Measurements from ENCODE around the gene ARHGAP10.

Gene ARHGAP10

GRCh38 chr4:148053298-148054003 lies 321.6 kb downstream of the ARHGAP10 start:
- DNase-seq, result no peak

GRCh38 chr4:148054275-148054674 lies 322.4 kb downstream of the ARHGAP10 start:
- no peak for DNase-seq

- no peak for DNase-seq
These were observed 324.0 kb downstream of the ARHGAP10 start for GRCh38 chr4:148055844-148056243.

GRCh38 chr4:148056879-148057278 lies 325.0 kb downstream of the ARHGAP10 start:
- no peak for DNase-seq

- no peak for DNase-seq
These were observed 325.6 kb downstream of the ARHGAP10 start for GRCh38 chr4:148057516-148057915.

GRCh38 chr4:148057984-148058859 lies 326.3 kb downstream of the ARHGAP10 start:
- no peak for DNase-seq

GRCh38 chr4:148059617-148060180 lies 327.8 kb downstream of the ARHGAP10 start:
- no peak for DNase-seq

GRCh38 chr4:148060264-148061140 lies 328.6 kb downstream of the ARHGAP10 start:
- no peak for DNase-seq

GRCh38 chr4:148061141-148061481 lies 329.2 kb downstream of the ARHGAP10 start:
- DNase-seq, result no peak

GRCh38 chr4:148061795-148062194 lies 329.9 kb downstream of the ARHGAP10 start:
- no peak for DNase-seq

- no peak for DNase-seq
These were observed 330.5 kb downstream of the ARHGAP10 start for GRCh38 chr4:148062301-148062950.

- DNase-seq, result no peak
These were observed 332.6 kb downstream of the ARHGAP10 start for GRCh38 chr4:148064451-148064850.

- no peak for DNase-seq
These were observed 333.2 kb downstream of the ARHGAP10 start for GRCh38 chr4:148065075-148065474.

- no peak for DNase-seq
These were observed 335.5 kb downstream of the ARHGAP10 start for GRCh38 chr4:148067301-148067916.

- DNase-seq, result no peak
These were observed 336.4 kb downstream of the ARHGAP10 start for GRCh38 chr4:148068065-148068911.

GRCh38 chr4:148069086-148069894 lies 337.4 kb downstream of the ARHGAP10 start:
- no peak for DNase-seq

- no peak for DNase-seq
These were observed 337.9 kb downstream of the ARHGAP10 start for GRCh38 chr4:148069895-148070178.

GRCh38 chr4:148071009-148071408 lies 339.1 kb downstream of the ARHGAP10 start:
- no peak for DNase-seq

- no peak for DNase-seq
These were observed 340.9 kb downstream of the ARHGAP10 start for GRCh38 chr4:148072789-148073188.

- no peak for DNase-seq
These were observed 341.5 kb downstream of the ARHGAP10 start for GRCh38 chr4:148073349-148073748.

Measured in GOT3 (cell line).